Kidney (tissue), 14 donors: Measurements from ENCODE around the gene P2RX1. TPM values are rescaled to one million over a fixed set of nuclear protein-coding genes. Genes with fewer than 3 reads are reported as not detected.

Source experiments
- DNase-seq, 5 donors: peaks; one replicate each; pipeline ENCODE4 v3.0.0-alpha.2; 2013 to 2020
- FAIRE-seq: peaks from 2 replicates; lab custom pipeline; 2012; peaks lifted over from hg19 to GRCh38; lab: Jason Lieb, UNC
- H3K27ac ChIP-seq, 2 donors: one replicate each; pipeline ENCODE4 v1.7.0; 2013; ENCODE audit warnings: low read depth in 2 of 2, low read length in 2 of 2, inconsistent platforms in 1 of 2
- H3K27me3 ChIP-seq: one replicate; pipeline ENCODE4 v1.7.1; 2013; ENCODE audit warnings: low read length, inconsistent platforms; ENCODE audit not compliant: control insufficient read depth, insufficient read depth
- H3K36me3 ChIP-seq, 3 donors: one replicate each; pipeline versions ENCODE4 v1.7.0 to v1.7.1; 2013; ENCODE audit warnings: low read length in 3 of 3, control low read depth in 1 of 3, inconsistent platforms in 1 of 3; ENCODE audit not compliant: insufficient read depth in 3 of 3, control insufficient read depth in 2 of 3
- H3K4me1 ChIP-seq, 3 donors: one replicate each; pipeline versions ENCODE4 v1.7.0 to v1.7.1; 2013; ENCODE audit warnings: low read length in 3 of 3, inconsistent platforms in 1 of 3, low read depth in 1 of 3; ENCODE audit not compliant: control insufficient read depth in 2 of 3, insufficient read depth in 2 of 3
- H3K4me3 ChIP-seq, 3 donors: one replicate each; pipeline versions ENCODE4 v1.7.0 to v1.8.1; 2013; ENCODE audit warnings: low read length in 3 of 3, control low read depth in 1 of 3, inconsistent platforms in 1 of 3
- H3K9ac ChIP-seq, 3 donors: one replicate each; pipeline versions ENCODE4 v1.7.0 to v1.7.1; 2013; ENCODE audit warnings: low read length in 3 of 3, control low read depth in 1 of 3, inconsistent platforms in 1 of 3
- H3K9me3 ChIP-seq, 3 donors: one replicate each; pipeline versions ENCODE4 v1.7.0 to v1.7.1; 2013; ENCODE audit warnings: low read length in 3 of 3, control low read depth in 1 of 3, inconsistent platforms in 1 of 3; ENCODE audit not compliant: control insufficient read depth in 2 of 3, insufficient read depth in 1 of 3
- intact Hi-C: fragments of 100-400 bp; cut with DNase I; formaldehyde crosslinking; loops from one replicate; pipeline ENCODE4 v1.11.1; 2022
- polyA plus RNA-seq: library from polyadenylated mRNA; stranded (reverse); fragments of 350-450 nt; fragmentation: Illumina TruSeq; extraction: RNeasy Lipid Tissue Mini Kit (QIAGEN cat#74804); gene quantifications from one replicate; pipeline ENCODE4 v1.2.3, GENCODE V29; 2014; ENCODE audit warnings: low read depth, low replicate concordance; ENCODE audit not compliant: insufficient read depth
- total RNA-seq: library from RNA; stranded (reverse); fragmentation: NEBNext Ultra II Directional; extraction: Animal tissue kit (Norgen Biotek cat#: 25700); gene quantifications from one replicate; pipeline ENCODE4 v1.2.1, GENCODE V29; 2021
- TF ChIP-seq, protein P1 (sequence below): IDR thresholded peaks from 3 replicates; pipeline ENCODE4 v1.5.1; 2012; ENCODE audit warnings: mild to moderate bottlenecking, moderate library complexity, borderline replicate concordance; ENCODE audit not compliant: insufficient read depth; ENCODE audit errors: extremely low read depth
- donor health status: control.
- donor health status: control.
- donor health status: control.
- donor health status: control.
- donor health status: control.
- donor health status: DM: yes; HTN: yes; CAD: no.
- donor health status: Normal renal cell carcinoma (clear cell type).

The P2RX1 gene
- total and polyA plus RNA-seq, 2 donors from 2014 or later, result 3.1 to 11.2 TPM

DNA sequence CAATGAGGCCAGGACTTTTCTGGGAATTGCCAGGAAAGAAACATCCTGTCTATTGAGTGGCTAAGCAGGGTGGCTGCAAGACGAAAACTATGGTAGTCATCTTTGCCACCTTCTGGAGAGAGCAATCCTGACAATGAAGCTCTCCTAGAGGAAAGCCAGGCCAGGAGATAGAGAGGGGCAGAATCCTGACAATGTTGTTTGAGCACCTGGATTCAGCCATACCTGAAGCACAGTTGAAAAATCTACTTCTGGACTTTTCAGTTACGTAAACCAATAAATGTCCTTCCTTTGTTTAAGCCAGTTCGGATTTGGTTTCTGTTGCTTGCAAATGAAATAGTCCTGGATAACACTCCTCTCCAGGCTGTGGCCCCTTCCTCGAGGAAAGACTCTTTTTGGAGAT lies 9.4 kb downstream of the P2RX1 start:
- FAIRE-seq (no peak), DNase-seq (no peak)
- Histone ChIP-seq H3K4me3 (no peak overlapping the region), H3K27me3 (no peaks in the 10 kb centered on the region), H3K9me3 (no peaks in the 10 kb centered on the region), H3K9ac (no peak overlapping the region), H3K36me3 (no peaks in the 10 kb centered on the region), H3K27ac (no peak overlapping the region), H3K4me1 (no peaks in the 10 kb centered on the region)
- intact Hi-C loops, result no loop called here
- TF ChIP-seq, protein P1, sequence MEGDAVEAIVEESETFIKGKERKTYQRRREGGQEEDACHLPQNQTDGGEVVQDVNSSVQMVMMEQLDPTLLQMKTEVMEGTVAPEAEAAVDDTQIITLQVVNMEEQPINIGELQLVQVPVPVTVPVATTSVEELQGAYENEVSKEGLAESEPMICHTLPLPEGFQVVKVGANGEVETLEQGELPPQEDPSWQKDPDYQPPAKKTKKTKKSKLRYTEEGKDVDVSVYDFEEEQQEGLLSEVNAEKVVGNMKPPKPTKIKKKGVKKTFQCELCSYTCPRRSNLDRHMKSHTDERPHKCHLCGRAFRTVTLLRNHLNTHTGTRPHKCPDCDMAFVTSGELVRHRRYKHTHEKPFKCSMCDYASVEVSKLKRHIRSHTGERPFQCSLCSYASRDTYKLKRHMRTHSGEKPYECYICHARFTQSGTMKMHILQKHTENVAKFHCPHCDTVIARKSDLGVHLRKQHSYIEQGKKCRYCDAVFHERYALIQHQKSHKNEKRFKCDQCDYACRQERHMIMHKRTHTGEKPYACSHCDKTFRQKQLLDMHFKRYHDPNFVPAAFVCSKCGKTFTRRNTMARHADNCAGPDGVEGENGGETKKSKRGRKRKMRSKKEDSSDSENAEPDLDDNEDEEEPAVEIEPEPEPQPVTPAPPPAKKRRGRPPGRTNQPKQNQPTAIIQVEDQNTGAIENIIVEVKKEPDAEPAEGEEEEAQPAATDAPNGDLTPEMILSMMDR, result no peak

DNA sequence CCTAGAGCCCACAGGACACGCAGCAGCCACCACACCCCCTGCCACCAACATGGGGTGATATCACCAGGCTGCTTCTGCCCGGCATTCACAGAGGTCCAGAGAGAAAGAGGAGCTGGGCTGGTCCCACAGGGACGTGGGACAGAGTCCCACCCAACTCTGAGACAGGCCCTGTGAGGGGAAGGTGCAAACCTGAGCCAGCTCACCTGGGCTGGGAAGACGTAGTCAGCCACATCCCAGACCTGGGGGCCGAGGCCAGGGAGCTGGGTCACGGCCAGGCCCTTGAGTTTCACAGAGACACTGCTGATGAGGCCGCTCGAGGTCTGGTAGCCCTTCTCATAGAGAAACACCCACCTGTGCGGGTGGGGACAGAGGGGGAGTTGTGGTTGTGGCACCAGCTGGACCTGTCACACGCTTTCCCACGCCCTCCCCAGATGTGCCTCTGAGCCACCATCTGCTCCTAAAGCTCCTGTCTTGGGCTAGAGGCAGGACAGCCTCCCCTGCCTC lies 11.2 kb downstream of the P2RX1 start:
- no peak overlapping the region for H3K27ac ChIP-seq
- H3K4me3 ChIP-seq, result no peak overlapping the region
- TF ChIP-seq, protein P1, result no peak
- no peaks in the 10 kb centered on the region for H3K9me3 ChIP-seq
- H3K9ac ChIP-seq, result no peak overlapping the region
- no peaks in the 10 kb centered on the region for H3K36me3 ChIP-seq
- no peaks in the 10 kb centered on the region for H3K27me3 ChIP-seq
- FAIRE-seq, result no peak
- intact Hi-C loops, result no loop called here
- no peak for DNase-seq
- H3K4me1 ChIP-seq, result no peaks in the 10 kb centered on the region

DNA sequence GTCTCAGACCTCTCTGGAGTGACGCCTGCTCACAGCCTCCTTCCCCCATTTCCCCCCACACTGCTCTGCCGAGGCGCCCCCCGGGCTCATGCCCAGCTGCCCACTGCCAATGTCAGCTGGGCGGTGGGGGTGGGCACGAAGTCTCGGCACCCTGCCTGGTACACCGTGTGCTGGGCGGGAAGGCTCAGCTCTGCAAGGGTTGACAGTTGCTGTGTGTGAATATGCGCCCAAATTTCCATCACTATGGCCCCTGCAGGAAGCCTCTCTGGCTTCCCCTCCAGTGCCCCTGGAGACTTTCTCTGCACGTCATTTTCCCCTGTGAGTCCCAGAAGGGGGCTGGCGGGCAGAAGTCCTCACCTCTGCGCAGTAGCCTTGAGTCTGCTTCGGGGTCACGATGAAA lies 11.8 kb downstream of the P2RX1 start:
- Histone ChIP-seq H3K4me3 (no peak overlapping the region), H3K9ac (no peak overlapping the region), H3K27ac (no peak overlapping the region), H3K4me1 (no peaks in the 10 kb centered on the region), H3K9me3 (no peaks in the 10 kb centered on the region), H3K36me3 (no peaks in the 10 kb centered on the region), H3K27me3 (no peaks in the 10 kb centered on the region)
- FAIRE-seq (no peak), DNase-seq (no peak)
- intact Hi-C loops, result no loop called here
- TF ChIP-seq, protein P1, result no peak

- Histone ChIP-seq H3K9ac (no peak overlapping the region), H3K27me3 (no peaks in the 10 kb centered on the region), H3K4me3 (no peak overlapping the region), H3K36me3 (no peaks in the 10 kb centered on the region), H3K27ac (no peak overlapping the region), H3K4me1 (no peaks in the 10 kb centered on the region), H3K9me3 (no peaks in the 10 kb centered on the region)
- TF ChIP-seq, protein P1, result no peak
- no peak for FAIRE-seq
- intact Hi-C loops, result no loop called here
- DNase-seq, result no peak
Measured at GRCh38 chr17:3903881-3904290, 12.4 kb downstream of the P2RX1 start.
